ENCODE results near the gene CCDC85A. TPM values are rescaled to one million over a fixed set of nuclear protein-coding genes. Genes with fewer than 3 reads are reported as not detected.

Gene CCDC85A
- polyA plus RNA-seq, 1 of the 3 experiments (the other 2 are of a cell fraction), result 48.7 TPM

DNA sequence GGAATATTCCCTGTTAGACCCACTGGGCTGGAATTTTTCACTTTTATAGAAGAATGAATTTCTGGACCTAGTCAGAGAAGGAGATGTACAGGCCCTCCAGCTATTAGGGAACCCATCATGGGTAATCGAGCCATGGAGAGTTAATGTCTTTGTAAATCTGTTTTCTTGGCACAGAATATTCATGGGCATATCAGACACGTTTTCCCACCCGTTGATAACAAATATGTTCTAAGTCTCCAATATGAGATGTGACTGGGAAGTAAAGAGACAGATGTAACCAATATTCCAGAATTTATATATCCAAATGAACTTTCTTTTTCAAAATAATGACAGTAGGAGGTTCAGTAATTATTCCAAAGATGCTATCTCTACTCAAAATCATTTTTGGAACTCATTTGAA lies 38.7 kb downstream of the CCDC85A start:
- DNase-seq, result no peak
- TF ChIP-seq, protein P1, sequence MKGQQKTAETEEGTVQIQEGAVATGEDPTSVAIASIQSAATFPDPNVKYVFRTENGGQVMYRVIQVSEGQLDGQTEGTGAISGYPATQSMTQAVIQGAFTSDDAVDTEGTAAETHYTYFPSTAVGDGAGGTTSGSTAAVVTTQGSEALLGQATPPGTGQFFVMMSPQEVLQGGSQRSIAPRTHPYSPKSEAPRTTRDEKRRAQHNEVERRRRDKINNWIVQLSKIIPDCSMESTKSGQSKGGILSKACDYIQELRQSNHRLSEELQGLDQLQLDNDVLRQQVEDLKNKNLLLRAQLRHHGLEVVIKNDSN (IDR thresholded peaks at IDR 0.05; ENCODE audit: borderline replicate concordance, low read depth), result no peak
- TF ChIP-seq GATA2 (CRISPR knock-in tag; IDR thresholded peaks at IDR 0.05) (no peak), TEAD4 (IDR thresholded peaks at IDR 0.05; ENCODE audit: borderline replicate concordance, insufficient read depth) (no peak), NRF1 (IDR thresholded peaks at IDR 0.05; ENCODE audit: low read depth, low read length) (no peak), RXRA (IDR thresholded peaks at IDR 0.05; ENCODE audit: borderline replicate concordance, low read depth) (no peak), RAD21 (IDR thresholded peaks at IDR 0.05; ENCODE audit: low read length) (no peak), MXI1 (IDR thresholded peaks at IDR 0.05; ENCODE audit: low read depth, low read length) (no peak), SIN3A (IDR thresholded peaks at IDR 0.05; ENCODE audit: borderline replicate concordance, low read depth, low read length) (no peak), MAX (IDR thresholded peaks at IDR 0.05; ENCODE audit: low read depth) (no peak), POLR2AphosphoS5 (IDR thresholded peaks at IDR 0.05; ENCODE audit: low read depth, low read length) (no peak), SMC3 (IDR thresholded peaks at IDR 0.05; ENCODE audit: low read depth, low read length) (no peak), FOXJ3 (CRISPR knock-in tag; IDR thresholded peaks at IDR 0.05) (no peak), TCF12 (IDR thresholded peaks at IDR 0.05) (no peak), JUND (IDR thresholded peaks at IDR 0.05) (no peak), RCOR1 (IDR thresholded peaks at IDR 0.05; ENCODE audit: low read length) (no peak), ZBTB33 (IDR thresholded peaks at IDR 0.05; ENCODE audit: borderline replicate concordance, low read depth) (no peak), EP300 (IDR thresholded peaks at IDR 0.05; ENCODE audit: borderline replicate concordance in 1 of 2, low read depth in 1 of 2, low read length in 1 of 2) (no peak), CHD2 (IDR thresholded peaks at IDR 0.05; ENCODE audit: low read length, partially characterized antibody) (no peak)
- TF ChIP-seq, protein P2, sequence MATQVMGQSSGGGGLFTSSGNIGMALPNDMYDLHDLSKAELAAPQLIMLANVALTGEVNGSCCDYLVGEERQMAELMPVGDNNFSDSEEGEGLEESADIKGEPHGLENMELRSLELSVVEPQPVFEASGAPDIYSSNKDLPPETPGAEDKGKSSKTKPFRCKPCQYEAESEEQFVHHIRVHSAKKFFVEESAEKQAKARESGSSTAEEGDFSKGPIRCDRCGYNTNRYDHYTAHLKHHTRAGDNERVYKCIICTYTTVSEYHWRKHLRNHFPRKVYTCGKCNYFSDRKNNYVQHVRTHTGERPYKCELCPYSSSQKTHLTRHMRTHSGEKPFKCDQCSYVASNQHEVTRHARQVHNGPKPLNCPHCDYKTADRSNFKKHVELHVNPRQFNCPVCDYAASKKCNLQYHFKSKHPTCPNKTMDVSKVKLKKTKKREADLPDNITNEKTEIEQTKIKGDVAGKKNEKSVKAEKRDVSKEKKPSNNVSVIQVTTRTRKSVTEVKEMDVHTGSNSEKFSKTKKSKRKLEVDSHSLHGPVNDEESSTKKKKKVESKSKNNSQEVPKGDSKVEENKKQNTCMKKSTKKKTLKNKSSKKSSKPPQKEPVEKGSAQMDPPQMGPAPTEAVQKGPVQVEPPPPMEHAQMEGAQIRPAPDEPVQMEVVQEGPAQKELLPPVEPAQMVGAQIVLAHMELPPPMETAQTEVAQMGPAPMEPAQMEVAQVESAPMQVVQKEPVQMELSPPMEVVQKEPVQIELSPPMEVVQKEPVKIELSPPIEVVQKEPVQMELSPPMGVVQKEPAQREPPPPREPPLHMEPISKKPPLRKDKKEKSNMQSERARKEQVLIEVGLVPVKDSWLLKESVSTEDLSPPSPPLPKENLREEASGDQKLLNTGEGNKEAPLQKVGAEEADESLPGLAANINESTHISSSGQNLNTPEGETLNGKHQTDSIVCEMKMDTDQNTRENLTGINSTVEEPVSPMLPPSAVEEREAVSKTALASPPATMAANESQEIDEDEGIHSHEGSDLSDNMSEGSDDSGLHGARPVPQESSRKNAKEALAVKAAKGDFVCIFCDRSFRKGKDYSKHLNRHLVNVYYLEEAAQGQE (IDR thresholded peaks at IDR 0.05; ENCODE audit: low read depth, low read length), result no peak
- H3K4me2 ChIP-seq, result no peak overlapping the region
- no peaks in the 10 kb centered on the region for H3K9me2 ChIP-seq
- no peaks in the 10 kb centered on the region for H3K27me3 ChIP-seq (ENCODE audit: insufficient read depth)
- CTCF ChIA-PET, result no interaction called here
- no peak overlapping the region for H3K4me3 ChIP-seq (ENCODE audit: low read depth in 2 of 2, low read length in 1 of 2)
- H3K9ac ChIP-seq, result no peak overlapping the region
- H3K27ac ChIP-seq (ENCODE audit: low read depth in 2 of 2, low read length in 1 of 2), result peak overlapping the region in 1 of 2 experiments; percentile 61; a peak in 1 of 4 replicates
- H3K36me3 ChIP-seq (replicated peaks in 1 of 2; ENCODE audit: control insufficient read depth in 1 of 2, insufficient read depth in 2 of 2, low read length in 1 of 2), result peaks cover 5 to 47% of the 10 kb centered on the region in 2 experiments
- H3K79me2 ChIP-seq (ENCODE audit: insufficient read depth), result peaks cover 100% of the 10 kb centered on the region
- peaks cover 56% of the 10 kb centered on the region for H3F3A ChIP-seq (replicated peaks; ENCODE audit: insufficient read depth)
- H4K20me1 ChIP-seq (ENCODE audit: insufficient read depth), result peaks cover 84% of the 10 kb centered on the region
- POLR2A ChIA-PET, result no interaction called here
- no peaks in the 10 kb centered on the region for H3K9me3 ChIP-seq
- peaks cover 0 to 7% of the 10 kb centered on the region in 2 experiments; a peak in 2 of 4 replicates for H3K4me1 ChIP-seq (ENCODE audit: control insufficient read depth in 1 of 2, insufficient read depth in 2 of 2, low read depth in 1 of 2, low read length in 1 of 2)
- 17% methylated on average over 3 of the region's 3 CpGs for WGBS (ENCODE audit: low lambda C conversion rate)
- H2AFZ ChIP-seq (ENCODE audit: low read depth), result no peak overlapping the region

Data from SK-N-SH (cell line).